Measurements from ENCODE around the gene MUC12. TPM values are rescaled to one million over a fixed set of nuclear protein-coding genes. Genes with fewer than 3 reads are reported as not detected.

MUC12 gene
- total and polyA plus RNA-seq, 2 of the 8 experiments (the other 6 are each of a cell fraction or from before 2014, with no cell fraction given): 7.7 to 16.2 TPM

DNA sequence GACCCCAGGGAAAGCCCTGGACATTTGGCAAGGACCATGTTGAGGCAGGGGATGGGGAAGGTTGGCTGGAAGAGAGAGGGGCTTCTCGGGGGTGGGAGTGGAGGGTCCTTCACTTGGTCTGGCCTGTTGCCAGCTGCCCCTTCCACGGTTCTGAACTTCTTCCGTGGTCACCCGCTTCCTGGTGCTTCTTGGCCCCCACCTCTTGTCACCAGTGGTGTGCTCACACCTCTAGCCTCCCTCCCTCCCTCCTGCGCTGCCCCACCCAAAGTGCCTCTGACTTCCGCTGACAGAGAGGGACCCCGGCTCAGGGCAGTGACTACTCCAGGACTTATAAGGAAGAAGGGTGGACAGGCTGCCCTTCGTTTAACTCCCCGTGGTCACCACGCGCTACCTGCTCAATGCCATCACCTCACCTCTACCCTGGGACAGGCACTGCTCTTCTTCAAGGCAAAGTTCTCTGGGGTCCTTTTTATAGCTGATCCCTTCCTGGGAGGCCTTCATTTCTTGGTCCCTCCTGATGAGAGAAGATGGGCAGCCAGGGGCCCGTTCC, at the start of gene MUC12 (continued):
- TF ChIP-seq TCF12 (IDR thresholded peaks at IDR 0.05; ENCODE audit: low read depth, low read length): no peak
- no peak for TF ChIP-seq ASH2L (IDR thresholded peaks at IDR 0.05; ENCODE audit: low read length)
- TF ChIP-seq NRF1 (IDR thresholded peaks at IDR 0.05; ENCODE audit: low read depth, low read length): no peak
- TF ChIP-seq SP1 (IDR thresholded peaks at IDR 0.05; ENCODE audit: low read depth, low read length): no peak
- TF ChIP-seq RFX5 (IDR thresholded peaks at IDR 0.05; ENCODE audit: borderline replicate concordance, low read depth, low read length): no peak
- no peak for TF ChIP-seq RXRA (IDR thresholded peaks at IDR 0.05; ENCODE audit: insufficient read depth, low read depth, low read length)
- TF ChIP-seq BRCA1 (IDR thresholded peaks at IDR 0.05; ENCODE audit: low read depth, low read length): no peak
- TF ChIP-seq SIX5 (IDR thresholded peaks at IDR 0.05; ENCODE audit: low read depth, low read length): no peak
